A549 treated with dexamethasone at 1 μM for 4 hours (cell line): ENCODE measurements around the gene NDUFS6. TPM values are rescaled to one million over a fixed set of nuclear protein-coding genes. Genes with fewer than 3 reads are reported as not detected.

Experiments
- total RNA-seq: library from RNA; stranded (reverse); fragments of 200-300 nt; extraction: Qiagen RNA extraction; gene quantifications from 5 replicates; pipeline ENCODE4 v1.2.3, GENCODE V29; 2022

Gene NDUFS6
- 112 to 169 TPM (median 122 TPM) in 5 replicates for total RNA-seq

DNA sequence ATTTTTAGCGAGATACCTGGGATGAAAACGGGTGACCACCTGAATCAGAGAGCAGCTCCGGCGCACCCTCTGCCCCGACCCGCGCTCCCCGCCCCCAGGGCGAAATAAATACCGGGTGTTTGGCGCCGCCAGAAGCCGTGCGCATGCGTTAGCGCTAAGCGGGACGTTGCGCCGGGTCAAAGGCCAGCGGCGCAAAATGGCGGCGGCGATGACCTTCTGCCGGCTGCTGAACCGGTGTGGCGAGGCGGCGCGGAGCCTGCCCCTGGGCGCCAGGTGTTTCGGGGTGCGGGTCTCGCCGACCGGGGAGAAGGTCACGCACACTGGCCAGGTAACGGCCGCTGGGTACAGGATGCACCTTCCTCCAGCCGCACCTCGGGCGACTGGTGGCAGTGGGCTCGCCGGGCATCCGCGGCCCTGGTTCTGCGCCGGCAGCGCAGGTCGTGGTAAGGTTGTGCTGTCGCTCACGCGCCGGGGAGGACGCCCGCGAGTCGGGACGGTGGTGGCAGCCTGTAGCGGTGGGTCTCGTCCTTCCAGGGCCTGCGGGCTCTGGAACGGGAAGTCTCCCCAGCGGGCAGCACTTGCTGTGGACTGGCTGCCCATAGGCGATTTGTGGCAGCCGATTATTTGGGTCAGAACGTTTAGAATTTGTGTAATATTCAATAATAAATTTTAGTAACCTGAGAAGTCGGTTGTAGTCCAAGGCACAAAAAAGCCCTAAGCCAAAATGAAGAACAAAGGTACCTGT is at the start of gene NDUFS6:
Gene NDUFS6, plus strand, starts transcription at position 186 of the 745 bp plus-strand sequence. Its CDS starts 11 bp downstream, at position 197.

DNA sequence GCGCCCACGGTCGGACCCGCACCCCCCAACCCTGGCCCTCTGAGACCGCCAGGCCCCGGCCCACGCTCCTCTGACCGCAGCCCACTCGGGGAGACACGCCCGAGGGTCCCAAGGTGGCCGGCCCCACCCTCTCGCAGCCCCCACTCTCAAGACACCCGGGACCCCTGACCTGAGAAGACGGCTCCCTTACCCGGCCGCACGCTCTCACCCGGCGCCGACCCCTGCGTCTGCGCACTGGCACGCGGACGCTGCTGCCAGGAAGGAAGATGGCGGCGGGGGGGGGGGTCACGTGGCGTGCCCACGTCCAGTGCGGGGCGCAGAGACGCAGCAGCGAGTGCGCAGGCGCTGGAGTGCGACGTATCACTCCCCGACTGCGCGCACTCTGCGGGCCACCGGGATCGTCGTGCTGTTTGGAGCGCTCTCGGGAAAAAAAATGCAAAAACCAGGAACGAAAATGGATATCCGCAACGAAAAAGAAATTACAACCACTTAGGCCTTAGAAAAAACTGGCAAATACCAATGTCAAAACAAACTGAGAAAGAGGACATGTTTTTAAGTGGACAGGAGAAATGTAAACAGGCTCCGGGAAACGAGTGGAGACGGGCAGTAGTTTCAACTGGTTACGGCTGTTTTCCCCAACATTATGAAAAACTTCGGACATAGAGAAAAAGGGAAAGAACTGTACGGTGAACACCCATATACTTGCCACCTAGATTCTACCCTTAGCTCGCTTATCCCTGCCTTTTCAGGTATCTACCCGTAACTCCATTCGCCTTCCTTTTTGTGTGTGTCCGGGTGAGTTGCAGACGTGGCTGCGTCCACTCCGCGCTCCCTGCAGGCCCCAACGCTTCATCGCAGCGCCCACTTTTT is 1.4 kb upstream of the NDUFS6 start, which contains the start of gene MRPL36:
Gene MRPL36, minus strand, starts transcription at position 236 of the 870 bp plus-strand sequence. CDS start 902 bp downstream, outside the sequence.

Other genes starting within 250 kb of the NDUFS6 start
- 108 to 119 TPM (median 110 TPM) in 5 replicates for gene MRPL36, start 1.6 kb upstream of the NDUFS6 start, total RNA-seq
- gene IRX4, start 81.5 kb downstream of the NDUFS6 start, total RNA-seq = 0.24 to 0.47 TPM (median 0.32 TPM) in 5 replicates